Measurements from ENCODE around the gene SMIM12. TPM values are rescaled to one million over a fixed set of nuclear protein-coding genes. Genes with fewer than 3 reads are reported as not detected.

Gene SMIM12
- polyA plus RNA-seq, 3 donors = 31.8 to 121 (median 93.7) TPM

- Mint-ChIP-seq H3K4me3 (peak overlapping the region; percentile 87 to 90), H3K36me3 (no peaks in the 10 kb centered on the region), H3K27ac (peak overlapping the region in 6 of 7 donors; percentile 63 to 88 (median 74)), H3K9me3 (no peaks in the 10 kb centered on the region), H3K27me3 (ENCODE audit: low read depth in 3 of 3) (peaks cover 8 to 19% (median 18%) of the 10 kb centered on the region in 3 donors), H3K4me1 (peaks cover 21% of the 10 kb centered on the region)
- Histone ChIP-seq H3K9ac (ENCODE audit: insufficient read depth, low read length, poor library complexity, severe bottlenecking) (peak overlapping the region; percentile 77), H3K4me2 (replicated peaks; ENCODE audit: extremely low read depth, low read length, poor library complexity, severe bottlenecking) (peak overlapping the region; percentile 93), H3K36me3 (replicated peaks in 1 of 2; ENCODE audit: control insufficient read depth in 1 of 2, insufficient read depth in 2 of 2, low read length in 2 of 2) (no peaks in the 10 kb centered on the region), H3K4me1 (ENCODE audit: control insufficient read depth in 1 of 2, insufficient read depth in 2 of 2, low read length in 2 of 2) (peaks cover 29 to 32% of the 10 kb centered on the region in 2 donors), H3K4me3 (replicated peaks in 1 of 3; ENCODE audit: low read depth in 2 of 3, low read length in 3 of 3) (peak overlapping the region; percentile 72 to 86 (median 85)), H3K9me3 (replicated peaks in 1 of 2; ENCODE audit: control insufficient read depth in 1 of 2, insufficient read depth in 1 of 2, low read length in 2 of 2) (no peaks in the 10 kb centered on the region), H3K27me3 (ENCODE audit: control insufficient read depth in 2 of 2, insufficient read depth in 2 of 2, low read length in 2 of 2) (peaks cover 0 to 5% of the 10 kb centered on the region in 2 donors), H2AFZ (ENCODE audit: insufficient read depth, low read depth, low read length, poor library complexity, severe bottlenecking) (peak overlapping the region; percentile 97), H4K20me1 (ENCODE audit: insufficient read depth, low read length) (no peaks in the 10 kb centered on the region), H3K27ac (ENCODE audit: low read depth in 1 of 2, low read length in 2 of 2) (peak overlapping the region; percentile 58 to 75), H3K79me2 (ENCODE audit: insufficient read depth, low read length) (no peaks in the 10 kb centered on the region)
- peak; percentile 77 to 79 (median 79) for DNase-seq
- peak; percentile 100 for TF ChIP-seq CTCF (IDR thresholded peaks at IDR 0.05)
- WGBS (ENCODE audit: insufficient coverage) = 1% methylated on average over 81 of the region's 81 CpGs
- intact Hi-C loops (cut with micrococcal nuclease) = loop anchor here in 1 of 2 donors (10.0 kb wide), 1 partner anchor 329 kb away; the partner anchor contains the start of gene SFPQ
These were observed 6.6 kb upstream of the SMIM12 start for GRCh38 chr1:34865981-34866761.

GRCh38 chr1:34865573-34865972 is 6.0 kb upstream of the SMIM12 start:
- H3K36me3 ChIP-seq (replicated peaks in 1 of 2; ENCODE audit: control insufficient read depth in 1 of 2, insufficient read depth in 2 of 2, low read length in 2 of 2) = no peaks in the 10 kb centered on the region
- H3K4me1 ChIP-seq (ENCODE audit: control insufficient read depth in 1 of 2, insufficient read depth in 2 of 2, low read length in 2 of 2) = peaks cover 29 to 32% of the 10 kb centered on the region in 2 donors
- H3K9me3 Mint-ChIP-seq = no peaks in the 10 kb centered on the region
- peak overlapping the region in 1 of 2 donors; percentile 75 for H3K27ac ChIP-seq (ENCODE audit: low read depth in 1 of 2, low read length in 2 of 2)
- peaks cover 8 to 18% (median 16%) of the 10 kb centered on the region in 3 donors for H3K27me3 Mint-ChIP-seq (ENCODE audit: low read depth in 3 of 3)
- H3K4me1 Mint-ChIP-seq = peaks cover 21% of the 10 kb centered on the region
- no peaks in the 10 kb centered on the region for H3K79me2 ChIP-seq (ENCODE audit: insufficient read depth, low read length)
- H3K4me3 Mint-ChIP-seq = peak overlapping the region; percentile 61 to 70
- H3K27me3 ChIP-seq (ENCODE audit: control insufficient read depth in 2 of 2, insufficient read depth in 2 of 2, low read length in 2 of 2) = peaks cover 0 to 5% of the 10 kb centered on the region in 2 donors
- H3K9me3 ChIP-seq (replicated peaks in 1 of 2; ENCODE audit: control insufficient read depth in 1 of 2, insufficient read depth in 1 of 2, low read length in 2 of 2) = no peaks in the 10 kb centered on the region
- H3K36me3 Mint-ChIP-seq = no peaks in the 10 kb centered on the region
- intact Hi-C loops (cut with micrococcal nuclease) = loop anchor here in 1 of 2 donors (10.0 kb wide), 1 partner anchor 329 kb away; the partner anchor contains the start of gene SFPQ
- DNase-seq = no peak
- H2AFZ ChIP-seq (ENCODE audit: insufficient read depth, low read depth, low read length, poor library complexity, severe bottlenecking) = peak overlapping the region; percentile 97
- H4K20me1 ChIP-seq (ENCODE audit: insufficient read depth, low read length) = no peaks in the 10 kb centered on the region
- WGBS (ENCODE audit: insufficient coverage) = 13% methylated on average over 22 of the region's 25 CpGs
- H3K27ac Mint-ChIP-seq = no peak overlapping the region
- peak overlapping the region; percentile 72 to 86 (median 85) for H3K4me3 ChIP-seq (replicated peaks in 1 of 3; ENCODE audit: low read depth in 2 of 3, low read length in 3 of 3)
- H3K4me2 ChIP-seq (replicated peaks; ENCODE audit: extremely low read depth, low read length, poor library complexity, severe bottlenecking) = peak overlapping the region; percentile 93
- no peak for TF ChIP-seq CTCF (IDR thresholded peaks at IDR 0.05)
- H3K9ac ChIP-seq (ENCODE audit: insufficient read depth, low read length, poor library complexity, severe bottlenecking) = peak overlapping the region; percentile 77
